HFFc6 (cell line): ENCODE measurements around the gene CROCC. TPM values are rescaled to one million over a fixed set of nuclear protein-coding genes. Genes with fewer than 3 reads are reported as not detected.
"Not testable (repeated sequence)": the region's sequence is repeated elsewhere in the genome, so short reads cannot be mapped to it uniquely, and the experiment has no call there.

ENCODE experiments used
- DNase-seq: peaks from one replicate; pipeline ENCODE4 v3.0.0-alpha.2; 2018
- H3K27ac Mint-ChIP-seq: 2 replicates; pipeline ENCODE4 v1.8.0; 2020; ENCODE audit warnings: mild to moderate bottlenecking, mixed read lengths
- H3K27me3 Mint-ChIP-seq: 2 replicates; pipeline ENCODE4 v1.8.0; 2021; ENCODE audit warnings: mild to moderate bottlenecking, moderate library complexity, mixed read lengths; ENCODE audit not compliant: insufficient read depth
- H3K36me3 Mint-ChIP-seq: 2 replicates; pipeline ENCODE4 v1.8.0; 2021; ENCODE audit warnings: low read depth, mixed read lengths
- H3K4me1 Mint-ChIP-seq: 2 replicates; pipeline ENCODE4 v1.8.0; 2020; ENCODE audit warnings: low read depth, mixed read lengths
- H3K4me3 Mint-ChIP-seq: 2 replicates; pipeline ENCODE4 v1.8.0; 2020; ENCODE audit warnings: mild to moderate bottlenecking, moderate library complexity, mixed read lengths
- H3K9me3 Mint-ChIP-seq: 2 replicates; pipeline ENCODE4 v1.8.0; 2020; ENCODE audit warnings: mild to moderate bottlenecking, mixed read lengths
- total RNA-seq, 6 experiments: library from RNA; stranded (reverse); fragmentation: NEBNext Ultra II Directional; extraction: Animal tissue kit (Norgen Biotek cat#: 25700); gene quantifications; 2 replicates in 1 of 6; 3 replicates in 5 of 6; pipeline ENCODE4 v1.2.3, GENCODE V29; 2021
- TF ChIP-seq, protein P1 (sequence below): fragments of 200-600 bp; sonication (generic); IDR thresholded peaks from 2 replicates; pipeline ENCODE4 v1.5.0; 2021; ENCODE audit warnings: antibody characterized with exemption, mild to moderate bottlenecking

Gene CROCC
- total RNA-seq, 6 experiments from 2014 or later: 10.3 to 14.6 (median 12.5) TPM

DNA sequence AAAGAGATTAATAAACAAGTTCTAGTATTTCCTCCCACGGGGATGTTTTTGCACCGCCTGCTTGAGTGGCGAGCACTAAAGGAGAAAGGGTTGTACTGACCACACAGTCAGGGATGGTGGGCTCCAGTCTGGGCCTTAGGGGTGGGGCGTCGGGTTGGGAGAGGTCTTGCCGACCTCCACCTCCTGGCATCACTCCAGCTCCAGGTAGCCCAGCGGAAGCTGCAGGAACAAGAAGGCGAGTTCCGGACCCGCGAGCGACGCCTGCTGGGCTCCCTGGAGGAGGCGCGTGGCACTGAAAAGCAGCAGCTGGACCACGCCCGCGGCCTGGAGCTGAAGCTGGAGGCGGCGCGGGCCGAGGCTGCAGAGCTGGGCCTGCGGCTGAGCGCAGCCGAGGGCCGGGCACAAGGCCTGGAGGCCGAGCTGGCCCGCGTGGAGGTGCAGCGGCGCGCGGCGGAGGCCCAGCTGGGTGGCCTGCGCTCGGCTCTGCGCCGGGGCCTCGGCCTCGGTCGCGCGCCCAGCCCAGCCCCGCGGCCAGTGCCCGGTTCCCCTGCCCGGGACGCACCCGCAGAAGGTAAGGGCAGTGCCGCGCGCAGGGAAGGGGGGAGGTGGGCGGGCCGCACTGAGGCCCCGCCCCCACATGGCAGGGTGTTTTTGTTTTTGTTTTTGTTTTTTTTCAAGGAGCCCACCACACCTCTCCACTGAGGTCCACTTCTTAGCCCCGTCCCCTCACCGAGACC, 39.0 kb downstream of the CROCC start:
- TF ChIP-seq, protein P1, sequence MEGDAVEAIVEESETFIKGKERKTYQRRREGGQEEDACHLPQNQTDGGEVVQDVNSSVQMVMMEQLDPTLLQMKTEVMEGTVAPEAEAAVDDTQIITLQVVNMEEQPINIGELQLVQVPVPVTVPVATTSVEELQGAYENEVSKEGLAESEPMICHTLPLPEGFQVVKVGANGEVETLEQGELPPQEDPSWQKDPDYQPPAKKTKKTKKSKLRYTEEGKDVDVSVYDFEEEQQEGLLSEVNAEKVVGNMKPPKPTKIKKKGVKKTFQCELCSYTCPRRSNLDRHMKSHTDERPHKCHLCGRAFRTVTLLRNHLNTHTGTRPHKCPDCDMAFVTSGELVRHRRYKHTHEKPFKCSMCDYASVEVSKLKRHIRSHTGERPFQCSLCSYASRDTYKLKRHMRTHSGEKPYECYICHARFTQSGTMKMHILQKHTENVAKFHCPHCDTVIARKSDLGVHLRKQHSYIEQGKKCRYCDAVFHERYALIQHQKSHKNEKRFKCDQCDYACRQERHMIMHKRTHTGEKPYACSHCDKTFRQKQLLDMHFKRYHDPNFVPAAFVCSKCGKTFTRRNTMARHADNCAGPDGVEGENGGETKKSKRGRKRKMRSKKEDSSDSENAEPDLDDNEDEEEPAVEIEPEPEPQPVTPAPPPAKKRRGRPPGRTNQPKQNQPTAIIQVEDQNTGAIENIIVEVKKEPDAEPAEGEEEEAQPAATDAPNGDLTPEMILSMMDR: peak; percentile 86
- DNase-seq: peak; percentile 79
- H3K36me3 Mint-ChIP-seq: no peaks in the 10 kb centered on the region
- no peaks in the 10 kb centered on the region for H3K9me3 Mint-ChIP-seq
- peak overlapping the region; percentile 58 for H3K27ac Mint-ChIP-seq
- H3K4me3 Mint-ChIP-seq: peak overlapping the region; percentile 79
- peaks cover 14% of the 10 kb centered on the region for H3K4me1 Mint-ChIP-seq
- peaks cover 2% of the 10 kb centered on the region; the same call in 1 of the 2 replicates for H3K27me3 Mint-ChIP-seq

DNA sequence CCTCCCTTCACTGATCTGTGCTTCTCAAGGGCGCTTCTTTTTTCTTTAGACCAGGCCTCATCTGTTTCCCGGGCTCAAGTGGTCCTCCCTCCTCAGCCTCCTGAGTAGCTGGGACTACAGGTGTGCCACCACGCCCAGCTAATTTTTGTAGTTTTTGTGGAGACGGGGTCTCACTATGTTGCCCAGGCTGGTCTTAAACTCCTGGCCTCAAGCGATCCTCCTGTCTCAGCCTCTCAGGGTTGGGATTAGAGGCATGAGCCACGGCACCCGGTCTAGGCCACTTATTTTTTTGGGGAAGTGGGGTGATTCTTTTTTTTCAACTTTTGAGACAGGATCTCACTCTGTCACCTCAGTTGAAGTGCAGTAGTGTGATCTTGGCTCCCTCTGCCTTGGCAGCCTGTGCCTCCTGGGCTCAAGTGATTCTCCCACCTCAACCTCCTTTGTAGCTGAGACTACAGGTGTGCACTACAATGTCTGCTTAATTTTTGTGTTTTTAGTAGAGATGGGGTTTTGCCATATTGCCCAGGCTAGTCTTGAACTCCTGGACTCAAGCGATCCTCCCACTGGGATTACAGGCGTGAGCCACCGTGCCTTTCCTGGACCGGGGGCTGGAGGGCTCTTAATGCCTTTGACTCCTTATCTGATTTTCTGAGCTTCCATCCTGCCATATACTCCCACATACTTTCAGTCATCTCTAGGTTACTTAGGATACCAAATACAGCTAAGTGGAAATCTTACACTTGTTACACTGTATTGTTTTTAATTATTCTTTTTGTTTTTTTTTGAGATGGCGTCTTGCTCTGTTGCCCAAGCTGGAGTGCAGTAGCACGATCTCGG, 39.8 kb downstream of the CROCC start:
- Mint-ChIP-seq H3K36me3 (no peaks in the 10 kb centered on the region), H3K9me3 (no peaks in the 10 kb centered on the region), H3K4me1 (peaks cover 14% of the 10 kb centered on the region), H3K27me3 (peaks cover 2% of the 10 kb centered on the region; the same call in 1 of the 2 replicates), H3K4me3 (peak overlapping the region; percentile 74), H3K27ac (peak overlapping the region; percentile 43; the same call in 1 of the 2 replicates)
- TF ChIP-seq, protein P1: no peak
- DNase-seq: no peak

DNA sequence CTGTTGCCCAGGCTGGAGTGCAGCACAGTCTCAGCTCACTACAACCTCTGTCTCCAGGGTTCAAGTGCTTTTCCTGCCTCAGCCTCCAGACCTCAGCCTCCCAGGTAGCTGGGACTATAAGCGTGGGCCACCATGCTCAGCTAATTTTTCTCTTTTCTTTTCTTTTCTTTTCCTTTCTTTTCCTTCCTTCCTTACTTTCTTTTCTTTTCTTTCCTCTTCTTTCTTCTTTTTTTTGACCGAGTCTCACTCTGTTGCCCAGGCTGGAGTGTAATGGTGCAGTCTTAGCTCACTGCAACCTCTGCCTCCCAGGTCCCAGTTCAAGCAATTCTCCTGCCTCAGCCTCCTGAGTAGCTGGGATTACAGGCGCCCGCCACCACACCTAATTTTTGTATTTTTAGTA, 42.4 kb downstream of the CROCC start:
- H3K4me3 Mint-ChIP-seq, H3K9me3 Mint-ChIP-seq, H3K36me3 Mint-ChIP-seq, H3K27me3 Mint-ChIP-seq, H3K27ac Mint-ChIP-seq, DNase-seq: not testable (repeated sequence)
- H3K4me1 Mint-ChIP-seq: peaks cover 22% of the 10 kb centered on the region

DNA sequence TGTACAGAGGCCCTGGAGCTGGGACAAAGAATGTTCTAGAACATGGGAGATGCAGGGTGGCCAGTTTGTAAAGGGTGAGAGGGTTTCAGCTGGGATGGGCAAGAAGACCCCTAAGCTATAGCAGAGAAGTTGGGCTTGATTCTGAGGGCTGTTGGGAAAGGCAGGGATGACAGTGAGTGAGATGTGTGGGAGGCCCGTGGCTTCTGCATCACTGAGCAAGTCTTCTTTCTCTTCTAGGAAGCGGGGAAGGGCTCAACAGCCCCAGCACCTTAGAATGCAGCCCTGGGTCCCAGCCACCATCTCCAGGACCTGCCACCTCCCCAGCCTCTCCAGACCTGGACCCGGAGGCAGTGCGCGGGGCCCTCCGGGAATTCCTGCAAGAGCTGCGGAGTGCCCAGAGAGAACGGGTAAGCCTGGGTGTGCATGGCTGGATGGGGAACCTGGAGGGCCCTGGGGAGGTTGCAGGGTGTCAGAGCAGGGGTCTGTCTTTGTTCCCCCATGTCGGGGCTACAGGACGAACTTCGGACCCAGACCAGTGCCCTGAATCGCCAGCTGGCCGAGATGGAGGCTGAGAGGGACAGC, 43.8 kb downstream of the CROCC start:
- Mint-ChIP-seq H3K4me1 (peaks cover 17% of the 10 kb centered on the region), H3K27ac (no peak overlapping the region), H3K36me3 (no peaks in the 10 kb centered on the region; the same call in 1 of the 2 replicates), H3K27me3 (peaks cover 4% of the 10 kb centered on the region; the same call in 1 of the 2 replicates), H3K9me3 (no peaks in the 10 kb centered on the region), H3K4me3 (no peak overlapping the region)
- no peak for DNase-seq
- TF ChIP-seq, protein P1: no peak

DNA sequence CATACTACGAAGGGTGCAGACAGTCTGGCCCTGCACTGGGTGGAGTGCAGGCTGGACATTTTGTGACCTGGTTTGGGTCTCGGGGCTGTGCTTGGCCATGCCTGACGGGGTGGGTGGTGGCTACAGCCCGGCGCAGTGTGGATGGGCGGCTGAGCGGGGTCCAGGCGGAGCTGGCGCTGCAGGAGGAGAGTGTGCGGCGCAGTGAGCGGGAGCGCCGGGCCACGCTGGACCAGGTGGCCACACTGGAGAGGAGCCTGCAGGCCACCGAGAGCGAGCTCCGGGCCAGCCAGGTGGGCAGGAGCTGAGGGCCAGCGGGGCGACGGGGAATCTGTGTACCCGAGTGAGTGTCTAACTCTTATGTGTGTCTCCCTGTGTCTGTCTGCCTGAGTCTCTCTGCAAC, 44.6 kb downstream of the CROCC start:
- H3K36me3 Mint-ChIP-seq: no peaks in the 10 kb centered on the region; the same call in 1 of the 2 replicates
- H3K4me1 Mint-ChIP-seq: peaks cover 14% of the 10 kb centered on the region
- no peaks in the 10 kb centered on the region for H3K9me3 Mint-ChIP-seq
- no peak overlapping the region for H3K4me3 Mint-ChIP-seq
- DNase-seq: no peak
- H3K27ac Mint-ChIP-seq: no peak overlapping the region
- H3K27me3 Mint-ChIP-seq: peaks cover 4% of the 10 kb centered on the region; the same call in 1 of the 2 replicates
- TF ChIP-seq, protein P1: no peak
